Adipose tissue (tissue), 3 donors: Measurements from ENCODE around the gene RASGRF2. TPM values are rescaled to one million over a fixed set of nuclear protein-coding genes. Genes with fewer than 3 reads are reported as not detected.

Source experiments
- H3K27ac ChIP-seq: one replicate; pipeline ENCODE4 v1.5.1; 2013; ENCODE audit warnings: low read depth, low read length
- WGBS, 3 donors: extraction: QIAGEN DNeasy Blood & Tissue Kit; methylation state at CpG; one replicate each; pipeline ENCODE4 v1.1.7; 2013; 5-methylcytosine and 5-hydroxymethylcytosine counted together
- polyA plus RNA-seq, 3 donors: library from polyadenylated mRNA; stranded (reverse); fragments of 200-250 nt; gene quantifications; one replicate each; pipeline ENCODE4 v1.2.3, GENCODE V29; 2013
- donor health status: healthy with polysubstance abuse.
- donor health status: Bipolar disorder and iron deficiency.
- donor health status: healthy.

RASGRF2 gene
- polyA plus RNA-seq, 3 donors = 0.78 to 12.6 (median 12.0) TPM

DNA sequence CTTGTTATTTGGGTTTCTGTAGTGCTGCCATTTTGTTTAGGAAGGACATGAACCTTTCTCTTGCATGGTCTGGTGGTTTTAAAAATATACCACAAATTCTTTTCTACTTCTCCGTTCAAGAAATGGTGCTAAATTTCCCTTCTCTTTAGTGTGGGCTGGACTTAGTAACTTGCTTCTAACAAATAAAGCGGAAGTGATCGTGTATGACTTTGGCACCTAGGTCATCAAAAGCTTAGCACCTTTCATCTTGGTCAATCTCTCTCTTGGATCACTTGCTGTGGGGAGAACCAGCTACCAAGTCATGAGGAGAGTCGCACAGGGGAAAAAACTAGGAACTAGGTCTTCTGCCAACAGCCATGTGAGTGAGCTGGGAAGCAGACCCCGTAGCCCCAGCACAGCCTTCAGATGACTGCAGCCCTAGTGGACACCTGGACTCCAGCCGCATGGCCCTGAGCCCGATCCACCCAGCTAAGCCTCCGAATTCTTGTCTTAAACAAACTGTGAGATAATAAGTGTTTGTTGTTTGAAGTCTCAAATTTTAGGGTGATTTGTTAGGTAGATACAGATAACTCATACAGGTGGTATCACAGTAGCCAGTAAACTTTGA lies 185.3 kb downstream of the RASGRF2 start:
- WGBS, 3 donors = 70 to 94% (median 85%) methylated on average over 8 of the region's 8 CpGs
- H3K27ac ChIP-seq = no peak overlapping the region

DNA sequence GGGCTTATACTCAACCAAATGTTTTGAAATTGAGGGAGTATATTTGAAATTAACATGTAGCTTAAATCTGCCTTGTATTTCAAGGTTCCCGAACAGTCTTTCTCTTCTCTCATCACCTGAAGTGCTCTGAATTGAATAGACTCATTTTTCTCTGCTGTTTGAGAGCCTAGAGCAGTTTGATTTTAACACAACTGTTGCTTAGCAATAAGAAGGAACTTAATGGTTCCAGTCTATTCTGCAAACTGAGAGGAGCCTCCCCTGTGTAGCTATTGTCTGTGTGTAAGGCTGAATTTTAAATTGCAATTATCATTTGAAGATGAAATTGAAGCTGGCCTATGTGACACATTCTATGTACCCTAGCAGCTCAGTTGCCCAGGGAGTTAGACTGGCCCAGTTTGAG lies 185.9 kb downstream of the RASGRF2 start:
- no peak overlapping the region for H3K27ac ChIP-seq
- 92 to 100% (median 97%) methylated on average over 1 of the region's 1 CpG for WGBS, 3 donors

- H3K27ac ChIP-seq = no peak overlapping the region
- 59 to 74% (median 60%) methylated on average over 6 of the region's 6 CpGs for WGBS, 3 donors
These were observed 187.1 kb downstream of the RASGRF2 start for GRCh38 chr5:81147011-81147885.

GRCh38 chr5:81147886-81148571 lies 187.9 kb downstream of the RASGRF2 start:
- WGBS, 3 donors = 55 to 78% (median 70%) methylated on average over 7 of the region's 7 CpGs
- H3K27ac ChIP-seq = no peak overlapping the region

- WGBS, 3 donors = 21 to 71% (median 23%) methylated on average over 1 of the region's 1 CpG
- no peak overlapping the region for H3K27ac ChIP-seq
These were observed 191.4 kb downstream of the RASGRF2 start for GRCh38 chr5:81151546-81151945.

DNA sequence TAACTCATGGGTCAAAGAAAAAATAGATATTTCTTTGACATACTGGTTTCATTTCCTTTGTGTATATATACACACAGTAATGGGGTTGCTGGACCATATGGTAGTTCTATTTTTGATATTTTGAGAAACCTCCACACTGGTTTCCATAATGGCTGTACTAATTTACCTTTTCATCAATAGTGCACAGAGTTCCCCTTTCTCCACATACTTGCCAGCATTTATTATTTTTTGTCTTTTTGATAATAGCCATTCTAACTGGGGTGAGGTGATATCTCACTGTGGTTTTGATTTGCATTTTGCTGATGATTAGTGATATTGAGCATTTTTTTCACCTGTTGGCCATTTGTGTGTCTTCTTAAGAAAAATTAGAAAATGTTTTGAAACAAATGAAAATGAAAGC lies 194.6 kb downstream of the RASGRF2 start:
- H3K27ac ChIP-seq = no peak overlapping the region

DNA sequence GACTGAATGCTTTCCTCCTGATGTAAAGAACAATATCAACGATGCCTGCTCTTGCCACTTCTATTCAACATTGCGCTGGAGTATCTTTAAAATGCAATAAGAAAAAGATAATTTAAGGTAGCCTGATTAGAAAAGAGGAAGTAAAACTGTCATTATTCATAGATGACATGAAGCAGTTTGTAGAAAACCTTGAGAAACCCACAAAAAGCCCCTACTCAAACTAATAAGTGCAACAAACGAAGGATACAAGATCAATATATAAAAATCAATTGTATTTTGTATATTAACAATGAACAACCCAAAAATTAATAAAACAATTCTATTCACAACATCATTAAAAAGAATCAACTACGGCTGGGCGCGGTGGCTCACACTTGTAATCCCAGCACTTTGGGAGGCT lies 196.6 kb downstream of the RASGRF2 start:
- WGBS, 3 donors = 87 to 95% (median 91%) methylated on average over 6 of the region's 6 CpGs
- H3K27ac ChIP-seq = no peak overlapping the region

GRCh38 chr5:81161012-81161601 lies 200.9 kb downstream of the RASGRF2 start:
- 71 to 83% (median 81%) methylated on average over 5 of the region's 5 CpGs for WGBS, 3 donors
- H3K27ac ChIP-seq = no peak overlapping the region

DNA sequence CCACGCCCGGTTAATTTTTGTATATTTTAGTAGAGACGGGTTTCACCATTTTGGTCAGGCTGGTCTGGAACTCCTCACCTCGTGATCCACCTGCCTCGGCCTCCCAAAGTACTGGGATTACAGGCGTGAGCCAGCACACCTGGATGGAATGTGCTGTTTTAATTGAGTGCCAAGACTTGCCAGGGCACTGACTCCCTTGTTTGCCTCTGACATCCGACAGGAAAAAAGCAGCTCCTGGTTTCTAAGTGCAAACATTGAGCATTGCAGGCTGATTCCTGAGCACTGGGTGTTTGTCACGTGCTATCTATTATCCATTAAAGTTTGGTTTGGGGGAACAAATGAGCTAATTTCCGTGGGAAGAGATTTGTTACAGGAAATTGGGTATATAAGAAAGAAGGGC lies 202.3 kb downstream of the RASGRF2 start:
- no peak overlapping the region for H3K27ac ChIP-seq
- WGBS, 3 donors = 57 to 84% (median 76%) methylated on average over 9 of the region's 9 CpGs

GRCh38 chr5:81163651-81164050 lies 203.5 kb downstream of the RASGRF2 start:
- 85 to 90% (median 87%) methylated on average over 3 of the region's 3 CpGs for WGBS, 3 donors
- H3K27ac ChIP-seq = no peak overlapping the region

DNA sequence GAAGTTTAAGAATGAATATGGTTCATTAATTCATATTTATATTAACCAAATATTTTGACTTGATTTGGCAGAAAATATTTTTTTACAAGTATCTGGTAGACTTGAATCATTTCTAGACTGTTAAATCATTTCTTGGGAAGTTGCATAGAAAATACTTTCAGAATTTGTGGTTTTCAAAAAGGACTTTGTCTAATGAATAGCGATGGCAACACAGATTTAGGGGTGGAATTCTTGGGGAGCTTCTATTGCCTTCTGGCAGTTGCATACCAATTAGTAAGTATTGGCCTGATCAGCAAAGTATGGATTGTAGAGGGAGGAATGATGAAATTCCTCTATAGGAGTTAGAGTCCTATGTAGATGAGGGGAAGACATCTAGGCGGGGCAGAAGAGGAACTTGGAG lies 204.3 kb downstream of the RASGRF2 start:
- H3K27ac ChIP-seq = no peak overlapping the region
- WGBS, 3 donors = 87 to 92% (median 87%) methylated on average over 2 of the region's 2 CpGs

DNA sequence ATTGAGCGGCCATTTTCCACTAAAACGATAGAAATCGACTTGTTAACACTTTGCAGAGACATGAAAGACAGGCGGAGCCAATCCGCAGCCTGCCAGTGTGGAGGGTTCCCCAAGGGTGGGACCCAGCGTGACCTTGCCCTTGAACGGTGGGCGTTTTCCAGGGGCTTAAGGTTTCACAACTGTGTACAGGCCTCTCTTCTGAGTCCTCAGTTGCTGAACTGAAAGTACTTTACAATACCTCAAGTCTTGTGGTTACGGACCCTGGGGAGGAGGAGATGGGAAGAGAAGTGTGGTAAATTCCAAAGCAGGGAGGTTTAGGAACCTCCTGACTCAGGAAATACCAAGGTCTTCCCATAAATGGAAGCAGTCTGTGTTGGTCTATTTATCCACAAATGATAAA lies 204.8 kb downstream of the RASGRF2 start:
- no peak overlapping the region for H3K27ac ChIP-seq
- WGBS, 3 donors = 90 to 94% (median 93%) methylated on average over 9 of the region's 9 CpGs

GRCh38 chr5:81165493-81166119 lies 205.4 kb downstream of the RASGRF2 start:
- H3K27ac ChIP-seq = no peak overlapping the region
- 50 to 51% (median 50%) methylated on average over 3 of the region's 3 CpGs for WGBS, 3 donors

GRCh38 chr5:81166430-81166829 lies 206.3 kb downstream of the RASGRF2 start:
- no peak overlapping the region for H3K27ac ChIP-seq
- 75 to 95% (median 94%) methylated on average over 6 of the region's 6 CpGs for WGBS, 3 donors

DNA sequence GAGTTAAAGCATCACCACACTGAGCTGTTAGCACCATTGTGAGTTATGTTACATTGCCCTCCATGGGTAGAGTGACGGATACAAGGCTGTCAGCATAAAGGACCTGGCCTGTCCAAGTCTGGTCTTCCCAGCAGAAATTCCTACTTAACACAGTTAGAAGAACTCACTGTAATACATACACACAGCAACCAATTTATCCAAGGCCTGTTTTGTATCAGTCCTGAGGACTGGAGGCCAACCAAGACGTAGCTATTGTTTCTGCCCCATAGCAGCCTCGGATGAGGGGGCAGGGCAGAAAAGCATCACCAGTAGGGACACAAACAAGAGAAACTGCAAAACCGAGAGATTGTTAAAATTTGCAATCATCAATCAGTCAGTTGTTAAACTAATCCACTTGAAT lies 206.9 kb downstream of the RASGRF2 start:
- H3K27ac ChIP-seq = no peak overlapping the region
- WGBS, 3 donors = 64 to 83% (median 75%) methylated on average over 4 of the region's 4 CpGs

- WGBS, 3 donors = 47 to 60% (median 48%) methylated on average over 8 of the region's 8 CpGs
- H3K27ac ChIP-seq = no peak overlapping the region
These were observed 207.4 kb downstream of the RASGRF2 start for GRCh38 chr5:81167544-81167943.

- no peak overlapping the region for H3K27ac ChIP-seq
- 80 to 90% (median 80%) methylated on average over 2 of the region's 2 CpGs for WGBS, 3 donors
These were observed 209.8 kb downstream of the RASGRF2 start for GRCh38 chr5:81169924-81170323.

- WGBS, 3 donors = 61 to 69% (median 62%) methylated on average over 4 of the region's 4 CpGs
- no peak overlapping the region for H3K27ac ChIP-seq
These were observed 211.6 kb downstream of the RASGRF2 start for GRCh38 chr5:81171769-81172168.

- H3K27ac ChIP-seq = no peak overlapping the region
- 81 to 89% (median 87%) methylated on average over 3 of the region's 3 CpGs for WGBS, 3 donors
These were observed 212.5 kb downstream of the RASGRF2 start for GRCh38 chr5:81172710-81173109.
